HFF-Myc (cell line): ENCODE measurements around the gene HOXD4.

Source experiments
- DNase-seq: peaks from one replicate; pipeline ENCODE4 v3.0.0-alpha.2; 2011; ENCODE audit warnings: low read depth; ENCODE audit errors: extremely low read depth
- H3K4me3 ChIP-seq: replicated peaks from 2 replicates; pipeline ENCODE4 v1.5.1; 2011; ENCODE audit warnings: low read depth, mild to moderate bottlenecking, control low read depth, low read length
- TF ChIP-seq, protein P1 (sequence below): IDR thresholded peaks from 2 replicates; pipeline ENCODE4 v1.5.1; 2012; ENCODE audit warnings: mild to moderate bottlenecking, low read depth, low read length, control low read depth; ENCODE audit errors: missing control alignments

Gene HOXD4

DNA sequence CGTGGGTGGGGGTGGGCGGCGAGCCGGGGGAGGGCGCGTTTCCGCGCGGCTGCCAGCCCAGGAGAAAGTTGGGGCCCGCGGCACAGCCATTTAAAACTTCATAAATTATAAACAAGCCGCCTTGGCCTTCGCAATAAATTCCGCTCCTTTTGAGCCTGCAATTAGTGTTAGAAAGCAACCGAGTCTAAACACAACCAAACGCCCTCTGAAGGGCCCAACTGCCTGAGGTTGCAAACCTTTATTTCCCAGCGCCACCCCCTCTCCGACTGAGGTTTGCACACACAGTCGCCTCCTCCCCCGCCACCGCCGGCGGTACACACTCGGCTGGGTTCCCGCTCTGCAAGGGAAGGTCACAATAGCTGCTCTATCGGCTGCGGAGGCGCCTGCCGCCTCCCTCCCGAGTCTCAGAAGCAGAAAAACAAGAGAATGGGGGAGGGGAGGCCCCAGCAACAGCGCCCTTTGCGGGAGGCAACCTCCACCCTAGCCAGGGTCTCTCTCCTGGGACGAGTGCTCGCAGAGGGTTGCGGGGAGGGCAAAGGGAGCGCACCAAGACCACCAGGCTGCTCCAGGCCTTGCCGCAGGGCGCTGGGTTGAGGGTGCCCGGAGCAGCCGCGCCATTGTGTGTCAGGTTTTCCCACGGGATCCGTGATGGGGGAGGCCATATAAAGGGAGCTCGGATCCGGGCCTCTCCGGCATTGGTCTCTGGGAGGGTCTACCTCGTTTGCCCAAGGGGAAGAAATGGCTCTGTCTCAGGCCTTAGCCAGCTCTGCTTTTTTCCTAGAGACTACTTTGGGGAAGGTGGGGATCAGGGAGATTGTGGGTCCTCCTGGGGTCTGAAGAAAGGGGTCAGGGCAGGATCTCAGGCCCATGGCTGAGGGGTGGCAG lies 23.7 kb downstream of the HOXD4 start:
- TF ChIP-seq, protein P1, sequence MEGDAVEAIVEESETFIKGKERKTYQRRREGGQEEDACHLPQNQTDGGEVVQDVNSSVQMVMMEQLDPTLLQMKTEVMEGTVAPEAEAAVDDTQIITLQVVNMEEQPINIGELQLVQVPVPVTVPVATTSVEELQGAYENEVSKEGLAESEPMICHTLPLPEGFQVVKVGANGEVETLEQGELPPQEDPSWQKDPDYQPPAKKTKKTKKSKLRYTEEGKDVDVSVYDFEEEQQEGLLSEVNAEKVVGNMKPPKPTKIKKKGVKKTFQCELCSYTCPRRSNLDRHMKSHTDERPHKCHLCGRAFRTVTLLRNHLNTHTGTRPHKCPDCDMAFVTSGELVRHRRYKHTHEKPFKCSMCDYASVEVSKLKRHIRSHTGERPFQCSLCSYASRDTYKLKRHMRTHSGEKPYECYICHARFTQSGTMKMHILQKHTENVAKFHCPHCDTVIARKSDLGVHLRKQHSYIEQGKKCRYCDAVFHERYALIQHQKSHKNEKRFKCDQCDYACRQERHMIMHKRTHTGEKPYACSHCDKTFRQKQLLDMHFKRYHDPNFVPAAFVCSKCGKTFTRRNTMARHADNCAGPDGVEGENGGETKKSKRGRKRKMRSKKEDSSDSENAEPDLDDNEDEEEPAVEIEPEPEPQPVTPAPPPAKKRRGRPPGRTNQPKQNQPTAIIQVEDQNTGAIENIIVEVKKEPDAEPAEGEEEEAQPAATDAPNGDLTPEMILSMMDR = no peak
- H3K4me3 ChIP-seq = no peak overlapping the region
- DNase-seq = no peak

DNA sequence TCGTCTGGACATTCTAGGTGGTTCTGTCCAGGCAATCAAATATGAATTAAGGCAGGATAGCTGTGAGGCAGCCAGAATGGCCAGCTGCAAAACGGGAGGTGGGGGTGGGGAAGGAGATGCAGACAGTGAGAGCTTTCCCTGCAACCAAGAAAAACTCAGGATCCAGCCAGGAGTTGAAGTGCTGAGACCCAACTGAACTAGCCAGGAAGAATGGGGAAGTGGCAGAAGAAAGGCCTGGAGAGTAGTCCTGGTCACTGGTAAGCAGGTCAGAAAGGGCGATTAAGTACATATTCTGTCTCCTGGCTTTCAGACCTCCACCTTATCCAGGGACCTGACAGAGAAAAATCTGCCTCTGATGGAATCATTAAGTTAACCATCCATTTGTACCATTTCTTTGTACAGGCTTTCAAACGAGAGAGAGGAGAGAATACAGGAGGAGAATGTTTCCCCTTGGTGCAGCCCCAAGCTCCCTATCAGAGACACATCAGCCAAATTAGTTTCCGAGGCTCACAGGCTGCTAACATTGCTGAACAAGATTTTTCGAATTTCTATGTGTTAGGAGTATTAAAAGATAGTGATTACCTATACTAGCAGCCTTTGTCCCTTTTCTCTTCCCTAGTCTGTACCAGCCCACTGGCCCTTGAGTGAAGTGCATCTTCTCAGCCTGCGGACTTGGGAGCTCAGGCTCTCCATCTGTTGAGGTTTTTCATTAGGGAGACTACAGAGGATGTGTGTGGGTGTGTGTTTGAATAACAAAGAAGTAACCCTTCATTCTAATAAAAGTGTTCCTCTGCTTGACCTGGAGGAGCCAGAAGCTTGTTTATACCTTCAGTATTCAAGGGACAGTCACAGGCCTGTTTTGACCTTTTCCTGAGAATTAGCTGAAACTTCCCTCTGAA lies 24.6 kb downstream of the HOXD4 start:
- no peak overlapping the region for H3K4me3 ChIP-seq
- TF ChIP-seq, protein P1 = no peak

DNA sequence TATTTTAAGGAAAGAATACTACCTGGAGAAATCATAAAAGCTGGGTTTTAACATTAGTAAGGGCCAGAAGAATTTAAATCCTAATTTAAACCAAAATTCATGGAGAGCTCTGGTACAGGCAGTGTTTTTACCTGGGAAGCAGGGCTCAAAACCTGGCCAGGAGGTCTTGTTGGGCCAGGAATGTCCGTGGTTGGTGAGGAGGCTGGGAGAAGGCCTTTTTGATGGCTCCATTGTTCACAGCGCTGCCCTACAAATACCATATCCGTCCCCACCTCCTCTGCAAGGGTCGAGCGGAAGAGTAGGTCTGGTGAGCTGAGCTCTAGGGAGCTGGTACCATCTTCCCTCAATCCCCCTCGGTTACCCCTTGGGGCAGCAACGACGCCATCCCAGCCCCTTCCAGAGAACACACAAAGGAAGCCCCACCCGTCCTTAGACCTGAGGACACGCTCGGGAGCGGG lies 26.3 kb downstream of the HOXD4 start:
- H3K4me3 ChIP-seq = peak overlapping the region; percentile 11; the same call in 1 of the 2 replicates
- DNase-seq = no peak

More for the DNA sequence above, 24.6 kb downstream of the HOXD4 start:
- DNase-seq = no peak

DNA sequence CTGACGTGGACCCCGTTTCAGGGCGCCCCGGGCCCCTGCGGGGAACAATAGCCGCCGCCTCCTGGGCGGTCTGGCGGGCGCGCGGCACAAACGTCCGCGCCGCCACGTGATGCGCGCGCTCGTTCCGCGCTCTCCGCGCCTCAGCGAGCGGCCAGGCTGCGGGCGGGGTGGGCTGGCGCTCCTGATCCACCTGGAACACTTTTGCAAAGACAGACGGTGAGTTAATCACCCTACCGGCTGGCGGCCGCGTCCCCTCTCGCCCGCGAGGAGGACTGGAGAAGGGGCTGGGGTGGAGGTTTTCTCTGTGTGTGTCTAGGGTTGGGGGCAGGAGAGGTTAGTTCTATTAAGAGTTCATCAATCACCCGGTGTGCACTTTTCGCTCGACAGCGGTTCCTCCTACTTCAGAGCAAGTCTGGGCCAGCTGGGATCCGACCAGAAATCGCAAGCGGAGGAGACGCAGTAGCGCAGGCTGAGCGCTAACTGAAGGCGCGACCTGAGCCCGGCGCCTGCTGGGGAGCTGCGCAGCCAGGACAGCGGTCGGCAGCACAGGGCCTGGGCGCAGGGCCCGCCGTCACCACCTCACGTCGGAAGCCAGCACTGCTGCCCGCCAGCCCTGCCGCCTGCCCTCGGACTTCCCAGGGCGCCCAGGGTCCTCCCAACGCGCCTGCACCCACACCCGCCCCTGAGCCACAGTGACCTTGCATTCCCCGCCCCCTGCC lies 26.8 kb downstream of the HOXD4 start:
- TF ChIP-seq, protein P1 = no peak
- H3K4me3 ChIP-seq = peak overlapping the region; percentile 11; the same call in 1 of the 2 replicates
- no peak for DNase-seq

More for the DNA sequence above, 26.3 kb downstream of the HOXD4 start:
- TF ChIP-seq, protein P1 = no peak

DNA sequence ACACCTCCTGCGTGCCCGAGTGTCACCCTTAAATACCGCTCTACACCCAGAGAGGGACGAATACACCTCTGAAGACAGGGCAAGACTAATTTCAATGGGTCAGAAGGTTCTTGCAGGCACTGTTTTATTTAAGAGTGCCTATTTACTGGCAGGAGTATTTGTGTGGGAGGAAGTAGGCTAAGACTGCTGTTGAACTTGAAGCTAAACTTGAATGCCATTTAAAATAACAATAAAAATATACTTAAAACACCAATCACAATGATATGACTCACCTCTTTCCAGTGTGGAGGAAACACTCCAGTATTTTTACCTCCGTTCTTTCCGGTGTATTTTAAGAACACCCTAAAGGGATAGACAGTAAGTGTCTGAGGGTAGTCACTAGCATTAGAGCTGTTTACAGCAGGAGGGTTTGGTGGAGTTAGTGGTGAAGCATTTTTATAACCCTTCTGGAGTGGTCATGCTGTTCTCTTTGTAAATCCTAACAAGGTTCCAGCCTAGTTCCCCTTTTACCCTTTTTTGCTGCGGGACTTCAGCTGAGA lies 27.5 kb downstream of the HOXD4 start:
- H3K4me3 ChIP-seq = no peak overlapping the region
- TF ChIP-seq, protein P1 = no peak
- no peak for DNase-seq

DNA sequence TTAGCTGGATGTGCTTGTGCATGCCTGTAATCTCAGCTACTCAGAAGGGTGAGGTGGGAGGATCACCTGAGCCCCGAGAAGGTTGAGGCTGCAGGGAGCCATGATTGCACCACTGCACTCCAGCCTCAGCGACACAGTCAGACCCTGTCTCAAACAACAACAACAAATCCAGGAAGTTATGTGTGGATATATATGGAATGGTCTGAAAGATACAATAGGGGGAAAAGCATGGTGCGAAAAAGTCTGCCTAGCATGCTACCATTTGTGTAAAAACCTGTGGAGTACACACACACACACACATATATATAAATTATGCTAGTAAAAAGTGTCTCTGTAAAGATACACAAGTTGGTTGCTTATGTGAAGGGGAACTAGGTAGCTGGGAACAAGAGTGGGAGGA lies 30.2 kb downstream of the HOXD4 start:
- TF ChIP-seq, protein P1 = no peak
- no peak for DNase-seq
- H3K4me3 ChIP-seq = no peak overlapping the region
